ENCODE results near the gene MYO1C.

Gene MYO1C

DNA sequence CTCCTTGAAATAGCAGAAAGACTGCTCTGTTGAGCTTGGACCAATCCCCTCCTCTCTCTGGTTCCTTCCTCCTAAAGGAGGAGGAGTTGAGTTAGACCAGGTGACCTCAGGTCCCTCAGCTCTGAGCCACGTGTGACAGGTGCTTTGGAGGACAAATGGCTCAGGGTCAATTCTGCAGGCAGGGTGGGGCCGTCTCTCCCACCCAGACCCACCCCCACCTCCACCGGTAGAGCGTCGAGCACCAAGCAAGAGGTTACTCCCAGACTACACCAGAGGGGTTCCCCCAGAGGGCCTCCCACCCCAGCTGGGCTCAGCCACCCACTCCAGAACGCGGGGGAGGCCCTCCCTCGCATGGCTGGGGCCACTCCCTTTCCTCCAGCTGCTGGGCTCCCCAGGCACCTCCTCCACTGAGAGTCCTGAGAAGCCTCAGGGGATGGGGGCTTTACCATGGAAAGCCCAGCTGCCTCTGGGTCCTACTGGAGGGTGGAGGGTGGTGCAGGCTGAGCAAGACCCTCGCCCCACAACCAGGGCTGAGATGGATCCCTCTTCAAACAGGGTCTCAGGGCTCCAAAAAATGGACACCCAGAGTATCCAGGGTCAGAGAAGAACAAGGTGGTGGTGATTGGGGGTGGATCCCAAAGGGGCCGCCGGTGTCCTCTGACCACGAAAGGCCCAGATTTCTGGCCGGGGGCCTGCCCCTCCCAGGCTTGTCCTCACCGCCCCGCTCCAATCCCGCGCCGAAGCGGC is 7.6 kb downstream of the MYO1C start:
- no peak for DNase-seq (ENCODE audit: low read depth)

DNA sequence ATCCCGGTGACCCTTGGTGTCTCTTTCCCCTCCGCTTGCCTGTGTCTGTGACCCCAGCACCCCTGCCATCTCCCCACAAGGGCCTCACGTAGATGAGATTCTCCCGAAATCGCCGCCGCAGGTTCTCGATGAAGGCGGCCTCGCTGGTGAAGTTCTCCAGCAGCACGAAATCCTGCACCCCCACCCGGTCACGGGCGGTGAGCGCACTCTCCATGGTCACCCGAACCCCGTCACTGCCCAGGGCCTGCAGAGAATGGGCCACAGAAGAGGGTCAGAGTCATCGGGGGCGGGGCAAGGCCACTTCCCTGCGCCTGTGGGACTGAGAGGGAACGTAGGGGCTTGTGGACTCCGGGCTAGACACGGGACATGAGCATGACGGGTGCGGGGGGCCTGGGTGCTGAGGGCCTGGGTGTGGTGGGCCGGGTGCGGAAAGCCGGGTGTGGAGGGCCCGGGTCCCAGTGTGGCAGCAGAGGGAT is 8.4 kb downstream of the MYO1C start:
- DNase-seq (ENCODE audit: low read depth) = no peak

DNA sequence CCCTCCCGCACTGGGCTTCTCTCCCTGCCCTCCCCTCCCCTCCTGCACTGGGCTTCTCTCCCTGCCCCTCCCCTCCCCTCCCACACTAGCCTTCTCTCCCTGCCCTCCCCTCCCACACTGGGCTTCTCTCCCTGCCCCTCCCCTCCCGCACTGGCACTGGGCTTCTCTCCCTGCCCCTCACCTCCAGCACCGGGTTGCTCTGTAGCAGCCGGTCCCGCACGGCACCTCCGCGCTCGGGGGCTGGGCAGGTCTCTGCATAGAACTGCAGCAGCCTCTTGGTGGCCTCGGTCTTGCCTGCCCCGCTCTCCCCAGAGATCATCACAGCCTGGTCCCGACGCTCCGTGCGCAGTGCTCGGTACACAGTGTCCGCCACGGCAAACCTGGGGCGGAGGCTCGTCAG is 9.8 kb downstream of the MYO1C start:
- no peak for DNase-seq (ENCODE audit: low read depth)

DNA sequence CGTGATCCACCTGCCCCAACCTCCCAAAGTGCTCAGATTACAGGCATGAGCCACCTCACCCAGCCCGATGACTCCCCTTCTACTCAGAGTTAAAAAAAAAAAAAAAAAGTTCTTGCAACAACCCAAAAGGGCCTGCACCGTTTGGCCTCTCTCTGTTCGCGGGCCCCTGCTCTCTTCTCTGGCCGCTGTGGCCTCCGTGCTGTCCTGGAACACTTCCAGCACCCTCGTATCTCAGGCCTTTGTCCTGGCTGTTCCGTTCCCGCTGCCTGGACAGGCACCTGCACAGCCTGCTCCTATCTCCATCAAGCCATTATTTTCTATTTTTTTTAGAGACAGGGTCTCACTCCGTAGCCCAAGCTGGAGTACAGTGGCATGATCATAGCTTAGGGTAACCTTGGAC is 10.8 kb downstream of the MYO1C start:
- no peak for DNase-seq (ENCODE audit: low read depth)

DNA sequence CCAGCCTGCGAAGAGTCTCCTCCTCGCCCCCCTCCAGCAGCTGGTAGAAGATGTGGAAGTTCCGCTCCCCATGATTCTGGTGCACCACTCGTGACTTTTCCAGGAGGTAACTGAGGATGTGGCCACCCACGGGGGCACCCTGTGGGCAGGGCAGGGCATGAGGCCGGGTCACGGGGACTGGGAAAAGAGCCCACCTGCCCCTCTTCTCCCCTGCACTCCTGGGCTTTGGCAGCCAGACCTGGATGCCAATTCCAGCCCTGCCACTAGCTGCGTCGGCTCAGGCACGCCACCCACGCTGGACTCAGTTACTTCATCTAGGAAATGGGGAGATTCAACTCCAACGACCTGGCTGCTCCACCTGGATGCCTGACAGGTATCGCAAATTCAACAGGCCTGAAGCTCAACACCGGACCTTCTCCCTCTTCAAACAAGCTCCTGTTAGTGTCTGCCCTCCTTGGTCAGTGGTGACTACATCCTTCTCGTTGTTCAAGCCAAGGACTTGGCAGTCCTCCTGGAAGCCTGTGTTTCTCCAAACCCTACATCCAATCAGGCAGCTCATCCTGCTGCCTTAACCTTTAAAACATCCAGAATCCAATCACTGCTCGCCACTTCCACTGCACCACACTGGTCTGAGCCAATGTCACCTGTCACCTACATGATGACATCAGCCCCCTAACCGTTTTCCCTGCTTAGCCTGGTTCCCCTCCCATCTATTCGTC is 11.6 kb downstream of the MYO1C start:
- DNase-seq (ENCODE audit: low read depth) = no peak

DNA sequence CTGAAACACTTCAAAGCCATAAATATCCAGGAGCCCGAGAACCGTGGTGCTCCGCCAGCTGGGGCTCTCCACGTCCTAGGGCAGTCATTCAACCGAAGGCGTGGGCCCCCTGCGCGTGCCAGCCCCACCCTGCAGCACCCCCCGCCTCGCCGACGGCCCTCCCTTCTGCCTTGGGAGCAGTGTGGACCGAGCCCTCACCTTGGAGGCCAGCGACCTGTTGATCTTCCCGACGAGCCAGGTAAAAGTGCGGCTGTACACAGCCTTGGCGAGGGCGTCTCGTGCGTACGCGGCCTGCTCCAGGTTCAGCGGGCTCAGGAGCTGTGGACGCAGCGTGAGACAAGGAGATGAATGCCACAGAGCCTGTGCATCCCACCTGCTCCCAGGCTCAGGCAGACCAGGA is 14.1 kb downstream of the MYO1C start:
- DNase-seq (ENCODE audit: low read depth) = no peak

DNA sequence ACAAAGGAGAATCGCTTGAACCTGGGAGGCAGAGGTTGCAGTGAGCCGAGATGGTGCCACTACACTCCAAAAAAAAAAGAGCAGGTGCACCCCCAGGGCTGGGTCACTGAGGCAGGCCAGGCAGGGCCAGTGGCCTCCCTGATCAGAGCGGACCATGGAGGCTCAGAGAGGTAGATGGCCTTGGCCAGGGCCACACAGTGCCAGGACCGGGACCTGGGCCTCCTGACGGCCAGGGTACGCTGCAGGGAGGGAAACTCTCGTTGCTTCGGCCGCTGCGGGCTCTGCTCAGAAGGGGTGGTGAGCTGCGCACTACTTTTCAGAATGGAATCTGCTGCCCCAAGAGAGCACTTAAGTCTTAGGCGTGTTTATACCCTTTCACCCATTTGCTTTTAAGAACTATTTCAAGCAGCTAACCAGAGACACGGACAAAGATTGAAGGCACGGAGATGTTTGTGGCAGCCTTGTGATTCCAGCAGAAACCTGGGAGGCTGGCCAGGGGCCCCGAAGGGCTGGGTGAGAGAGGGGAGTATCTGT is 17.1 kb downstream of the MYO1C start:
- DNase-seq (ENCODE audit: low read depth) = no peak

DNA sequence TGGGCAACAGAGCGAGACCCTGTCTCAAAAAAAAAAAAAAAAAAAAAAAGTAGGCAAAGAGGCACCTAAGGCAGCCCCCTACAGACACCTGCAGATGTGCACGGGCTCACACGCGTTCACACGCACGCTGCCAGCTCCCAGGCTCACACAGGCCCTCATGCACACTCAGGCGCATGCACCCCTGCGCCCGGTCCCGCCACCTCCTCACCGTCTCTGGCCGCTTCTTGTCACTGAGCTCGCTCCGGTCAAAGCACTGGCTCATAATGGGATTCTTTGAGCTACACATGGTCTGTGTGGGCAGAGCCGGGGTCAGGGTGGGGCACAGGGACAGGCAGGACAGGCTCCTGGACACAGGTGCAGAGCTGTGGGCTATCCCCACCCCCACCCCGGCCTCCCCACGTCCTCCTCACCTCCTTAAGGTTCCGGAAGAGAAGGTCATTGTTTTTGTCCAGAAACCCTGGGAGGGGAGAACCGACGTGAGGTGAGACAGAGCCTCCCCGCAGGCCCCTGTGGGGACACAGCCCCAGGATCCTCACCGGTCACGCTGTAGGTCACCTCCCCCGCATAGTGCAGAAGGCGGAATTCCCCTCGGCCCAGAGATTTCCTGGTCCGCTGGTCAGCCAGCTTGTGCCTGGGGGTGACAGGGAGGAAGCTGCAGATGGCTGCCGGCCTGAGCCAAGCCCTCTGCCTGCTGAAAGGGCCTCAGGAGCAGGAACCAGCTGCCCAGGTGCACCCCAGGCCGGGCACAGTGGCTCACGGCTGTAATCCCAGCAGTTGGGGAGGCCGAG is 17.9 kb downstream of the MYO1C start:
- DNase-seq (ENCODE audit: low read depth) = no peak

DNA sequence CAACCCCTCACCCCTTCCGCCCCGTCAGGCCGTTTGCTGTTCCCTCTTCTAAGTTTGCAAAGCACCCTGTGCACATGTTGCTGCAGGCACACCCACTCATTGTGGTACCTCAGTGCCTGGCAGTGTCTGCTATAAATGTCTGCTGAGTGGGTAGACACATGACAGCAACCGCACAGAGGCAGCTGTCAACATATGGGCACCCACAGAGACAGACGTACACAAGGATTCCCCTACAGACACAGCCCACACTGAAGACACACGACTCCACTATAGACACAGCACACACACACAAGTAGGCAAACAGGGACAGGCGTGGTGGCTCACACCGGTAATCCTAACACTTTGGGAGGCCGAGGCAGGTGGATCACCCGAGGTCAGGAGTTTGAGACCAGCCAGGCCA is 18.6 kb downstream of the MYO1C start:
- no peak for DNase-seq (ENCODE audit: low read depth)

DNA sequence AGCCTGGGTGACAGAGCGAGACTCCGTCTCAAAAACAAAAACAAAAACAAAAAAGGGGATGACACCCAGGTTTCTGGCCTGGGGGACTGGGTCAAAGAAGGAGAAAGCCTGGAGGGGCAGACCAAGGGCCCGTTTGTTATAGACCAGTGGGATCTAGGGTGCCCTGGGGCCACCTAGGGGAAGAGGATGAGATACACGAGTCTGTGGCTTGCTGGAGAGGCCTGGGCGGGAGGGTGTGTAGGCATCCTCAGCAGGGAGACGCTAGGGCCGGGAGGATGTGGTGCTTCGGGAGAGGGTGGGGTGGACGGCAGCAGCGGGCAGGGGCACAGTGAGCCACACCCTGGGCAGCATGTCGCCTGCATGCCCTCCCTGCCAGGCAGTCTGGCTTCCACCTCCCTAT is 19.3 kb downstream of the MYO1C start:
- no peak for DNase-seq (ENCODE audit: low read depth)

DNA sequence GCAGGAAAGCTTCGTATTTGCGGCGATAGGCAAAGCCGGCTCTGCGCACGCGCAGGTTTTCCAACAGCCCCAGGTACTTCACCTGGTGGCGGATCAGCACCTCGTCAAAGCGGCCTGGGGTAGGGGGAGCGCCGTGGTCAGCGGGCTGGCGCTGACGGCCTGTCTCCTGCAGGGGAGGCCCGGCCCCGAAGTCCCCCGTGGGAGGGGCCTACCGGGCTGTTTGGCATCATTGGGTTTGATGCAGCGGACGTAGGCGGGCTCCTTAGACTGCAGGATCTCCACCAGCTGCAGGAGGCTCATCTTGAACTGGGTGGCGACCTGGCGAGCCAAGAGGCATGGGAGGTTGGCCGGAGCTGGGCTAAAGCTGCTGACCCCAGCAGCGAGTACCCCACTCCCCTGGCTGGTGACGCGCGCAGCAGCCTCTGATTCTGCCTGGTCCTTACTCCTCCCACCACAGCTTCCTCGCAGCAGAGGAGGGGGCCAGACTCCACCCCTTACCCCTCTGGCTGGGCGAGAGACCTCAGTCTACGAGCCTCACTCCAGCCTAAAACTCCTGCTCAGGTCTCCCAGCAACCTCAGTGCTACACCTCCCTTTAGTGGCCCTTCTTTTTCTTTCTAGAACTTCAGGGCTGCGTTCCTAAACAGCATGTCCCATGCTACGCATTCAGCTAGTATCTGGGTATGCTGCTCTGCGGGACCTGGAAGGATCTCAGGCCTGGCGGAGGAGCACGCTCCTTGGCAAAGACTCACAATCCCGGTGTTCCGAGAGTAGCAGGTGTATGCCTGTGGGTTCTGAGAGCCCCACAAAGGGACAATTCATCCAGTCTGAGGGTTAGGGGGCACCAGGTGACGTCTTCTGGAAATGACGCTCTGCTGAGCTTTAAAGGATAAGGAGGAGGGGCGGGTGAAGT is 20.3 kb downstream of the MYO1C start:
- no peak for DNase-seq (ENCODE audit: low read depth)

DNA sequence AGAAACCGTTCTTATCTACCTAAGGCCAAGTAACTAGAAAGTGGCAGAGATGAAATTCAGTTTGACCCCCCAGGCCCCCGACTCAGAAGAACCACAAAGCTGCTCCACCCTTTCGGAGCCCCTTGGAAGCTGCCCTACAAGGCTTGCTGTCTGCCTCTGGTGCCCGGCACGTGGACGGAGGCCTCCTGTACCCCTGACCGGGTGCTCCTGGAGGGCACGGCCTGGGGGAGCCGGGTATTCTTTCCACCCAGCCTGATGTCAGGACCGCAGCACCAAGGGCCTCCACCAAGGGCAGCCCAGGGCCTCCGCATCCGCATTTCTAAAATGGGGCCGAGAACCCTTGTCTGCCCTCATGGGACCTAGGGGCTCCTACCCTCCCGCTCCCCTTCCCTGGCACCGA is 21.0 kb downstream of the MYO1C start:
- no peak for DNase-seq (ENCODE audit: low read depth)

DNA sequence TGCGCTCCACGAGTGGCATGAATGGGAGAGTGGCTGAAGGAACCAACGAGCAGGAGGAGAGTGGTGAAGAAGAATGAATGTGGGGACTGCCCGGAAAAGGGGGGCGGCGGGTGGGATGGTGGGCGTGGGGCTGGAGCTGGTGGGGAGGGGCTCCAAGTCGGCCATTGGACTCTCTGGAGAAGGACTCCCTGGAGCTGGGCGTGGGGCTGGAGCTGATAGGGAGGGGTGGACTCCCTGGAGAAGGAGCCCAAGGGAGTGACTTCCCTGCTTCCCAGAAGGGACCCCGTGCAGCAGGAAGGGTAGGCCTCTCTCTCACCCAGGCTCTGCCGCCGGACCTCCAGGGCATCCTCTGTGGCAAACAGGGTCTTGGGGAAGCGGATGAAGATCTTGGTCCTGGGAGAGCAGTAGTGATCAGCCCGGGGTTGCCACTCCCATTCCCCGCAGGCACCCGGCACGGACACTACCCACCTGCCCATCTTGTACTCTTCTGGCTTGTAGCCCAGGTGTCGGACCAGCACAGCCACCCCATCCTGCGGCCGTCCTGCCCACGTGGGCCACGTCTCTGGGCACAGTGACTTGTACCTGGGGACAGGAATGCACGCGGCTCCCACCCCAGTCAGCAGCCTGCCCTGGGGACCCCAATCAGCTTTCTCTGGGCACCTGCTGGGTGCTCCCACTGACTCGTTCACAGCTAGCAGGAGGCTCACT is 21.6 kb downstream of the MYO1C start:
- no peak for DNase-seq (ENCODE audit: low read depth)

DNA sequence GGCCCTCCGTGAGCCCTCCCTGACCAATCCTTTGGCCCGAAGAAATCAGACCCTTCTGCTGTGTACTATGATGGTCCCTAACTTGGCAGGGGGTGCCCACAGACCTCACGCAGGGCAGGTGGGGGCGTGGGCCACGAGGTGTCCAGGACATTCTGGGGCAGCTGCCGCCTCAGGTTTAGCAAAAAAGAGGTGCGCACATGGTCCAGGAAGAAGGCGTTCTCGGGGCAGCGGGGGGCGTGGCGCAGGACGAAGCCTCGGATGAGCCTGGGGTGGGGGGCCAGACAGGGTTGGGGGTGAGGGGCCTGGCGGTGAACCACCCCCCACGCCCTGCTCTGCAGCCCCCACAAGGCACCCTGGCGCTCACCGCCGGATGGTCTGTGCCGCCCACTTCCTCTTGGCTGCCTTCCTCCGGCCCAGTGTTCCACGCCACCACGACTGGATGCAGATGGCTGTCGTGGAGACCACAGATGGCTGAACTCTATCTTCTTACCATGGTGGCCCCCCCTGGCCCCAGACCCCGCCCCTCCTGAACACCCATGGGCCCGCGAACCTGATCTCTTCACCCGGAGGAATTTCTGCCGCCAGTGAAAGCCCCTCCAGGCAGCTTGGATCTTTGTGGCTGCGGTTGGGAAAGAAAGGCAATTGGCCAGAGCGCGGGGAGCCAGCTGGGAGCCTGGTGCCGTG is 22.3 kb downstream of the MYO1C start:
- DNase-seq (ENCODE audit: low read depth) = no peak

DNA sequence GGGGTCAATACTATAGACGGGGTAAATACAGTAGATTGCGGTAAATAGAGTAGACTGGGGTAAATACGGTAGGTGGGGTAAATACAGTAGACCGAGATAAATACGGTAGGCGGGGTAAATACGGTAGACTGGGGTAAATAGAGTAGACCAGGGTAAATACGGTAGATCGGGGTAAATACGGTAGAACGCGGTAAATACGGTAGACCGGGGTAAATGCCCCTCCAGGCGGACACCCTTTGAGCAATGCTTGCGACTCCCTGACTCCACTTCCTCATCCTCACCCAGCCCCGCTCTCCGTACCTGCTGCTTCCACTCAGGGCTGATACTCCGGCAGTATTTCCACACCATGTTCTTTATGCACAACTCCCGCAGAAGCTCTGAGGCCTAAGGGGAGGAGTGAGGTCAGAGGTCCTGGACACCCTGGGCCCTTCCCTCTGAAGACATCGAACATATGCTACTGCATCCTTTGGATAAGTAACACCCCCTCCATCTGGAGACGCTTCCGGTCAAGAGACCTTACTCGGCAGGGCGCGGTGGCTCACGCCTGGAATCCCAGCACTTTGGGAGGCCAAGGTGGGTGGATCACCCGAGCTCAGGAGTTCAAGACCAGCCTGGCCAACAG is 23.1 kb downstream of the MYO1C start:
- DNase-seq (ENCODE audit: low read depth) = no peak

DNA sequence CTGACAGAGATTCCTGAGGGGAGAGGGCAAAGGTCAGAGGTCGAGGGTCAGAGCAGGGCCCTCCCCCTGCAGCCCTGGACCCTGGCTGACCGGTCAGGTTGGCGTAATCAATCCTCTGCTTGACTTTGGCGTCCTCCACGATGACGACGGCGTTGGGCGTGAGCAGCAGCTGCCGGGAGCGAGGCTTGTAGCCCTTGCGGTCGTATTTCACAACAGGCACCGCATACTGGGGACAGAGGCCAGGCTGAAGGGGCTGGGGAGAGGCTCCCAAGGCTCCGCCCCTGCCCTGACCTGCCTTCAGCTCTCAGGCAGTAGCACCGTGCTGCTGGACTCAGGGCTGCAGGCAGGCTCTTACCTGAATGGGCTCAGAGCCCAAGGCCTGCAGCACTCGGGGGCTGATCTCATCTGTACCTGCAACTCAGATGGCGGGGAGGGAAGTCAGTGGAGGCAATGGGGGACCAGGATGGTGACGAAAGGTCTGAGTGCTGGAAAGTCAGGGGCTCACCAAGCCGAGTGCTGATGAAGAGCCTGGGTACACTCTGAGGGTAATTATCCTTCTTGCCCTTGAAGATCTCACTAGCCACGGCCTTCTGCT is 24.5 kb downstream of the MYO1C start:
- no peak for DNase-seq (ENCODE audit: low read depth)

DNA sequence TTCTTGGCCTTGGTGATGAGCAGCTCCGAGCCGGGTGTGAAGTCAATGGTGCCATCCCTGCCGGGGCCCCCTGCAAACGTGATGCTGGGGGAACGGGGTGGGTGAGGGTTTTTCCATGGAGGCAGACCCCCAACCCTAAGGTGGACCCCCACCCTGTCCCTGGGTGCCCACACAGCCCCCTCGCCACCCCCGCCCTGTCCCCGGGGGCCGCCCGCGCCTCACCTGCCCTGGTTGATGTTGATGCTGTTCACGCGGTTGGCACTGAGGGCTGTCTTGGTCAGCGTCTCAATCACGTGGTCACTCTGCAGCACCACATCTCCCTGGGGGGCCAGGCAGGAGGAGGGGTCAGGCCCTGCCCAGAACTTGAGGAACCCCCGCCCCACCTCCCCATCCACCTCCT is 25.2 kb downstream of the MYO1C start:
- DNase-seq (ENCODE audit: low read depth) = no peak

DNA sequence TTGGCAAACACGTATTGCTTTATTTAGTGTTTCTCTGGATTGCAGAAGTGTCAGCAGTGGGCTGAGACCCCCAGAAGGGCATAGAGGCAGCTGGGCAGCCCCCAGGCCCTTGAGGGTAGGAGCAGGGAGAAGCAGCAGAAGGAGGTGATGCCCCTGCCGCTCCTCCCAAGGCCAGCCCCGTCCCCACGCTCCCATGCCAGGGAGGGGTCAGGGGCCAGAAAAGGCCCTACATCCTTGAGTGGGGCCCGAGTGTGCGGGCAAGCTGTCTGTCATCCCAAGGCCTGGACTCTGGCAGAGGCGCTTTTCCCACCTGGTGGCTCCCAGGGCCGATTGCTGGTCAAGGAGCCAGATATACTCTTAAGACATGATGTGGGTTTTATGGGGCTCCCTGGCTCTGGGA is 28.3 kb downstream of the MYO1C start:
- DNase-seq (ENCODE audit: low read depth) = no peak

Data from HS-27A (cell line).